Activated gamma-delta T cell treated with Interleukin-2 at 50 U/mL for 16 hours (primary cell): Measurements from ENCODE around the gene MPP4.

Experiments
- DNase-seq: peaks from one replicate; pipeline ENCODE4 v3.0.0-alpha.2; 2020

The MPP4 gene

DNA sequence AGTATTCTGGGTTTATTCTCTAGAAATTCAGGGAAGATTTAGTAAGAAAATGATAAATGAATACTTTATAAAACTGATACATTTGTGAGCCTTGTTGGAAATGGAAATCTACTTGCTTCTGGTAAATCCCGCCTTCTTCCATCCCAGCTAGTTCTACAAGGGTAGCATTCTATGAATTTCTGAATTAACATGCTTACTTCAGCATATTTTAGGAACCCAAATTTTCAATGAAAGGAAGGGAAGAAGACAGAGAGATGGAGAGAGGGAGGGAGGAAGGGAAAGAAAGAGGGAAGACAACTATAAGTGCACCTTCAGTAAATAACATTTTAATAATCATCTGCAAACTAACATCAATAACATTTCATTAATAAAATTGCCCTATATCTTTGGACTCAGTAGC lies 28.6 kb downstream of the MPP4 start:
- no peak for DNase-seq

- no peak for DNase-seq
These were observed 30.0 kb downstream of the MPP4 start for GRCh38 chr2:201668402-201668910.

DNA sequence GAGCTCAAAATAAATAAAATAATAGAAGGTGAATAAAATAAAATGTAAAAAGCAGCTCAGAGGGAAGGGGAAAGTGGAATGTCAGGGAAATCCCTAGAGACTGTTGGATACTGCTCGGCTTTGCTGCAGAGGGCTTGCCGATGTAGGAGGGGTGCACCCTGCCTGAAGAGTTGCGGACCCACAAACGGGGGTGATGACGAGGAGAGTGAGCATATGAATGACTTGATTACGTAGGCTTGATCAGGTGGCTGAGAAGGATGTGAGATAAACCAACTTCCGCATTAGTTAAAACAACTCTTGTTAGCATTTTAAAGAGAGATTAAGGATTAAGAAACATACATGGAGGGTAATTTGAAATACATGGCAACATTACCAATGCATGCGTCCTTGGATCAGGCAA lies 34.1 kb downstream of the MPP4 start:
- no peak for DNase-seq

DNA sequence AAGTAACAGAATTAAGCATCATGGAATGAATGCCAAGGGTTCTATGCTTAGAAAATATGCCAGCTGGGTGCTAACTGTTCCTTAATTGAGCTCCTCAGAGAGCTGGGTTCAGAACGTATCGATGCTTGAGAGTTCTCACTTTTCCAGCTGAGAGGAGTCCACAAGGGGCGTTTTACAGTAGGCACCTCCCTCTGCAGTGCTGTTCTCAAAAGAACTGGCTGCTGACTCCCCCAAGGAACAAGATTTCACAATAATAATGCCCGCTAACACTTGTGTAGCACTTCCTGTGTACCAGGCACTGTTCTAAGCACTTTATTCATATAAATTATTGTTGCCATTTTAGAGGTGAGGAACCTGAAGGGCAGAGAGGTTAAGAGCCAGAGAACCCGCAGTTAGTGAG lies 37.1 kb downstream of the MPP4 start:
- no peak for DNase-seq

- no peak for DNase-seq
These were observed 38.0 kb downstream of the MPP4 start for GRCh38 chr2:201660293-201660895.

- no peak for DNase-seq
These were observed 41.7 kb downstream of the MPP4 start for GRCh38 chr2:201656740-201657139.

- peak; percentile 9 for DNase-seq
These were observed 42.3 kb downstream of the MPP4 start for GRCh38 chr2:201656102-201656501.

- no peak for DNase-seq
These were observed 43.6 kb downstream of the MPP4 start for GRCh38 chr2:201654616-201655384.

GRCh38 chr2:201653221-201653620 lies 45.2 kb downstream of the MPP4 start:
- DNase-seq = no peak

DNA sequence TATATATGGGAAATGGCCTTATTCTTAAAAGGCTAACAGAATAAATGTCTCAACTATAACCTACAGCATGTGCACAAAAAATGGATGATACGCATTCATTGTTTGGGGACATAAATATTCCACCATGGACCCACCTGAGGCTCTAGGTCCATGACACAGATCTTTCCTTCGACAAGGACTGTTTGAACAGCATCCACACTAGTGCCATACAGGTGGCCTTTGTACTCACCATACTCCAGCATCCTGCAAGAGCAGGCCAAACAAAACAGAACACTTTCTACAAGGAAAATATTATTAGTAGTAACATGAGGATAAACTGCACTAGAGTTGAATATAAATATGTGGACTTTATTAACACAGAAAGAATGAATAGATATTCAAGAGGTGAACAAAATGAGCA lies 49.0 kb downstream of the MPP4 start:
- no peak for DNase-seq

GRCh38 chr2:201647431-201647830 lies 51.0 kb downstream of the MPP4 start:
- DNase-seq = no peak

- no peak for DNase-seq
These were observed 54.4 kb downstream of the MPP4 start for GRCh38 chr2:201644001-201644400.

DNA sequence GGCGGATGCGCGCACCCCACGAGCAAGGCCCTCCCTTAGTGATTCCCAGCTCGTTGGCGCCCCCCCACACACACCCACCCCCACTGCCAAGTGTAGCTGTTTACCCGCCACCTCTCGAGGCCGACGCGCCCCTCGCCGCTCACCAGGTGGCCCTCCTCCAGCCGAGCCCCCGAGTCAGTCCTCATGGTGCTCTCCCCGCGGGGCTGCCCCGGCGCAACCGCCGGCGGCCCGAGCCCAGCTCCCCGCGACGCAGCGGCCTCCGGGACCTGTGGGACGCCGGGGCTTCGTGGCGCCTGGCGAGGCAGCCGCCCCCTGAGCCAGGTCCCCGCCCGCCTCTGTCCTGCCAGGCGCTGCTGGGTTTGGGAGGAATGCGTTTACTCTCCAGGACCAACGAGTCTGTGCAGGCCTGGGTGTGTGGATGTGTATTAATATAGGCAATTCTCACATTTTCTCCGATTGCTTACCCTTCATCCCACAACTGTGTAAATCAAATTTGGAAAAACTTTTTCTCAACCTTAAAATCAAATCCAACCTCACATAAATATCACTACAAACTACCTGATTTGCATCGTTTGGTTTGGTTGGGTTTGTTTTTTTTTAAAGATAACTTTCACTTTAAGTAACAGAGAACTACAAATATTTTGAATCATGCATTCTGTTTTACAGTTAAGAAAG lies 55.1 kb downstream of the MPP4 start, which contains the start of gene TMEM237:
Gene TMEM237 (minus strand): TSS at position 288 of the 675 bp plus-strand sequence. CDS start 103 bp downstream, at position 185.
- DNase-seq = no peak

GRCh38 chr2:201642579-201643215 lies 55.7 kb downstream of the MPP4 start:
- peak; percentile 78 for DNase-seq

GRCh38 chr2:201642086-201642578 lies 56.3 kb downstream of the MPP4 start:
- DNase-seq = no peak

DNA sequence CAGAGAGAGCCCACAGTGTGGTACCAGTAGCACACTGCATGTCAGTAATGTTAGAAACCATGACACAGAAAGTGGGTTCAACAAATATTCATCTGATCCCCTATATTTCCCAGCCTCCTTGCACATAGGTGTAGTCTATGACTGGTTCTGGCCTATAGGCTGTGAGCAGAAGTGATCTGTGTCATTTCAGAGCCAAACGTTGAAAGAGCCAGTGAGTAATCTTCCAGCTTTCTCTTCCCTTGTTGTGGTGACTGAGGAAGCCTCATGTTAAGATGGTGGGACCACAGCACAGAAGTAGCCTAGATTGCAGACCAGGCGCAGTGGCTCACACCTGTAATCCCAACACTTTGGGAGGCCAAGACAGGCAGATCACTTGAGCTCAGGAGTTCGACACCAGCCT lies 59.2 kb downstream of the MPP4 start:
- no peak for DNase-seq

- no peak for DNase-seq
These were observed 60.1 kb downstream of the MPP4 start for GRCh38 chr2:201638326-201638725.

GRCh38 chr2:201633661-201634249 lies 64.7 kb downstream of the MPP4 start:
- no peak for DNase-seq

DNA sequence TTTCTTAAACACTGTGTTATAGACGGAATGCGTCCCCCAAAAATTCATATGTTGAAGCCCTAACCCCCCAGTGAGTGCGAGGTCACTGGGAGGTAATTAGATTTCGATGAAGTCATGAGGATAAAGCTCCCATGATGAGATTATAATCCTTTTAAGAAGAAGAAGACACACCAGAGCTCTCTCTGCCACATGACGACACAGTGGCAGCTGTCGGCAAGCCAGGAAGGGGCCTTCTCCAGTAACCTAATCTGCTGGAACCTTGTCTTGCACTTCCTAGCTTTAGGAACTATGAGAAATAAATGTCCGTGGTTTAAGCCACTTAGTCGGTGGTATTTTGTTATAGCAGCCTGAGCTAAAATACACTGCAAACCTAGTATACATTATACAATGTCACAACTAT lies 67.4 kb downstream of the MPP4 start:
- DNase-seq = no peak

DNA sequence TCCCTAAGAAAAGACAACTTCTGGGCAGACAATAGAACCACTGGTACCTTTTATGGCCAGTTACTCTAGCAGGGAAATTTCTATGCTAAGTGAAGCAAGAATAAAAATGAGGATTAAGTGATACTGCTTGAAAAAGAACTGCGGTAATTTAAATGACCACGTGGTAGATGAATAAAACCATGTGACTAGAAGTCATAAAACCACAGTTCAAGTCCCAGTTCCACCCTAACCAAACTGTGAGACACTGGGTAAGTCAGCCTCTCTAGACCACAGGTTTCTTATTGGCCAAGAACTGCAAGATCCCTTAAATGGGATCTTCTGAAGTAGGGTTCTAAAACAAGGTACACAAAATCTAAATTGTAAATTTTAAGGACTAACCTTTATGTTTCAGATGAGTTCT lies 67.9 kb downstream of the MPP4 start:
- DNase-seq = no peak

GRCh38 chr2:201628545-201628944 lies 69.9 kb downstream of the MPP4 start:
- no peak for DNase-seq

GRCh38 chr2:201622306-201622970 lies 76.0 kb downstream of the MPP4 start:
- DNase-seq = no peak
